ENCODE results near the gene DPP7. TPM values are rescaled to one million over a fixed set of nuclear protein-coding genes. Genes with fewer than 3 reads are reported as not detected.

The DPP7 gene
- polyA plus RNA-seq, 2 donors, result 90.4 to 129 TPM

- no peak overlapping the region for H3K4me3 ChIP-seq (ENCODE audit: low read depth in 1 of 2, low read length in 2 of 2)
- no peak overlapping the region for H3K27ac ChIP-seq (ENCODE audit: low read depth in 2 of 2, low read length in 1 of 2)
- H3K36me3 ChIP-seq (ENCODE audit: control insufficient read depth in 2 of 2, insufficient read depth in 2 of 2, low read length in 1 of 2), result peaks cover 8 to 48% of the 10 kb centered on the region in 2 donors
- H3K9me3 ChIP-seq (ENCODE audit: control insufficient read depth in 2 of 2, insufficient read depth in 1 of 2, low read depth in 1 of 2, low read length in 1 of 2), result no peaks in the 10 kb centered on the region
- H3K27me3 ChIP-seq (ENCODE audit: control insufficient read depth in 1 of 2, insufficient read depth in 2 of 2, low read length in 2 of 2), result no peaks in the 10 kb centered on the region
- H3K4me1 ChIP-seq (ENCODE audit: control insufficient read depth in 2 of 2, insufficient read depth in 2 of 2, low read length in 1 of 2), result peaks cover 7 to 10% of the 10 kb centered on the region in 2 donors
- 90 to 91% methylated on average over 39 to 42 of the region's 42 CpGs for WGBS, 2 donors
Observed at GRCh38 chr9:137112564-137113384, 1.8 kb downstream of the DPP7 start.

GRCh38 chr9:137111788-137112563 lies 2.6 kb downstream of the DPP7 start:
- Histone ChIP-seq H3K27me3 (ENCODE audit: control insufficient read depth in 1 of 2, insufficient read depth in 2 of 2, low read length in 2 of 2) (no peaks in the 10 kb centered on the region), H3K36me3 (ENCODE audit: control insufficient read depth in 2 of 2, insufficient read depth in 2 of 2, low read length in 1 of 2) (peaks cover 15 to 56% of the 10 kb centered on the region in 2 donors)

GRCh38 chr9:137110911-137111787 lies 3.4 kb downstream of the DPP7 start:
- 83 to 85% methylated on average over 25 to 28 of the region's 28 CpGs for WGBS, 2 donors
- Histone ChIP-seq H3K27ac (ENCODE audit: low read depth in 2 of 2, low read length in 1 of 2) (no peak overlapping the region), H3K36me3 (ENCODE audit: control insufficient read depth in 2 of 2, insufficient read depth in 2 of 2, low read length in 1 of 2) (peaks cover 17 to 63% of the 10 kb centered on the region in 2 donors), H3K4me3 (ENCODE audit: low read depth in 1 of 2, low read length in 2 of 2) (no peak overlapping the region), H3K4me1 (ENCODE audit: control insufficient read depth in 2 of 2, insufficient read depth in 2 of 2, low read length in 1 of 2) (peaks cover 10 to 11% of the 10 kb centered on the region in 2 donors), H3K9me3 (ENCODE audit: control insufficient read depth in 2 of 2, insufficient read depth in 1 of 2, low read depth in 1 of 2, low read length in 1 of 2) (no peaks in the 10 kb centered on the region), H3K27me3 (ENCODE audit: control insufficient read depth in 1 of 2, insufficient read depth in 2 of 2, low read length in 2 of 2) (no peaks in the 10 kb centered on the region)

More at GRCh38 chr9:137111788-137112563, 2.6 kb downstream of the DPP7 start:
- H3K27ac ChIP-seq (ENCODE audit: low read depth in 2 of 2, low read length in 1 of 2), result no peak overlapping the region
- no peaks in the 10 kb centered on the region for H3K9me3 ChIP-seq (ENCODE audit: control insufficient read depth in 2 of 2, insufficient read depth in 1 of 2, low read depth in 1 of 2, low read length in 1 of 2)
- H3K4me1 ChIP-seq (ENCODE audit: control insufficient read depth in 2 of 2, insufficient read depth in 2 of 2, low read length in 1 of 2), result peaks cover 10% of the 10 kb centered on the region in 2 donors
- WGBS, 2 donors, result 86 to 87% methylated on average over 32 to 35 of the region's 35 CpGs
- no peak overlapping the region for H3K4me3 ChIP-seq (ENCODE audit: low read depth in 1 of 2, low read length in 2 of 2)

- WGBS, 2 donors, result 89 to 90% methylated on average over 38 of the region's 38 CpGs
- Histone ChIP-seq H3K4me1 (ENCODE audit: control insufficient read depth in 2 of 2, insufficient read depth in 2 of 2, low read length in 1 of 2) (peaks cover 10 to 11% of the 10 kb centered on the region in 2 donors), H3K27ac (ENCODE audit: low read depth in 2 of 2, low read length in 1 of 2) (no peak overlapping the region), H3K4me3 (ENCODE audit: low read depth in 1 of 2, low read length in 2 of 2) (no peak overlapping the region), H3K9me3 (ENCODE audit: control insufficient read depth in 2 of 2, insufficient read depth in 1 of 2, low read depth in 1 of 2, low read length in 1 of 2) (no peaks in the 10 kb centered on the region), H3K36me3 (ENCODE audit: control insufficient read depth in 2 of 2, insufficient read depth in 2 of 2, low read length in 1 of 2) (peaks cover 17 to 71% of the 10 kb centered on the region in 2 donors), H3K27me3 (ENCODE audit: control insufficient read depth in 1 of 2, insufficient read depth in 2 of 2, low read length in 2 of 2) (no peaks in the 10 kb centered on the region)
Observed at GRCh38 chr9:137110147-137110910, 4.2 kb downstream of the DPP7 start.

- 78 to 81% methylated on average over 34 of the region's 34 CpGs for WGBS, 2 donors
Observed at GRCh38 chr9:137109250-137110146, 5.0 kb downstream of the DPP7 start.

GRCh38 chr9:137108608-137109249 lies 5.8 kb downstream of the DPP7 start:
- Histone ChIP-seq H3K9me3 (ENCODE audit: control insufficient read depth in 2 of 2, insufficient read depth in 1 of 2, low read depth in 1 of 2, low read length in 1 of 2) (no peaks in the 10 kb centered on the region), H3K27me3 (ENCODE audit: control insufficient read depth in 1 of 2, insufficient read depth in 2 of 2, low read length in 2 of 2) (no peaks in the 10 kb centered on the region), H3K36me3 (ENCODE audit: control insufficient read depth in 2 of 2, insufficient read depth in 2 of 2, low read length in 1 of 2) (peaks cover 17 to 79% of the 10 kb centered on the region in 2 donors), H3K27ac (ENCODE audit: low read depth in 2 of 2, low read length in 1 of 2) (no peak overlapping the region), H3K4me3 (ENCODE audit: low read depth in 1 of 2, low read length in 2 of 2) (no peak overlapping the region), H3K4me1 (ENCODE audit: control insufficient read depth in 2 of 2, insufficient read depth in 2 of 2, low read length in 1 of 2) (peaks cover 4 to 8% of the 10 kb centered on the region in 2 donors)
- WGBS, 2 donors, result 86 to 90% methylated on average over 29 of the region's 29 CpGs

More at GRCh38 chr9:137109250-137110146, 5.0 kb downstream of the DPP7 start:
- Histone ChIP-seq H3K4me1 (ENCODE audit: control insufficient read depth in 2 of 2, insufficient read depth in 2 of 2, low read length in 1 of 2) (peaks cover 4 to 9% of the 10 kb centered on the region in 2 donors), H3K27me3 (ENCODE audit: control insufficient read depth in 1 of 2, insufficient read depth in 2 of 2, low read length in 2 of 2) (no peaks in the 10 kb centered on the region), H3K27ac (ENCODE audit: low read depth in 2 of 2, low read length in 1 of 2) (no peak overlapping the region), H3K4me3 (ENCODE audit: low read depth in 1 of 2, low read length in 2 of 2) (no peak overlapping the region), H3K9me3 (ENCODE audit: control insufficient read depth in 2 of 2, insufficient read depth in 1 of 2, low read depth in 1 of 2, low read length in 1 of 2) (no peaks in the 10 kb centered on the region), H3K36me3 (ENCODE audit: control insufficient read depth in 2 of 2, insufficient read depth in 2 of 2, low read length in 1 of 2) (peaks cover 17 to 75% of the 10 kb centered on the region in 2 donors)

- Histone ChIP-seq H3K9me3 (ENCODE audit: control insufficient read depth in 2 of 2, insufficient read depth in 1 of 2, low read depth in 1 of 2, low read length in 1 of 2) (no peaks in the 10 kb centered on the region), H3K36me3 (ENCODE audit: control insufficient read depth in 2 of 2, insufficient read depth in 2 of 2, low read length in 1 of 2) (peaks cover 21 to 83% of the 10 kb centered on the region in 2 donors), H3K4me3 (ENCODE audit: low read depth in 1 of 2, low read length in 2 of 2) (no peak overlapping the region), H3K27ac (ENCODE audit: low read depth in 2 of 2, low read length in 1 of 2) (no peak overlapping the region), H3K4me1 (ENCODE audit: control insufficient read depth in 2 of 2, insufficient read depth in 2 of 2, low read length in 1 of 2) (peaks cover 0 to 4% of the 10 kb centered on the region in 2 donors), H3K27me3 (ENCODE audit: control insufficient read depth in 1 of 2, insufficient read depth in 2 of 2, low read length in 2 of 2) (no peaks in the 10 kb centered on the region)
- 92 to 94% methylated on average over 17 of the region's 17 CpGs for WGBS, 2 donors
Observed at GRCh38 chr9:137107982-137108381, 6.6 kb downstream of the DPP7 start.
